ENCODE measurements around the gene ISYNA1.

The ISYNA1 gene

DNA sequence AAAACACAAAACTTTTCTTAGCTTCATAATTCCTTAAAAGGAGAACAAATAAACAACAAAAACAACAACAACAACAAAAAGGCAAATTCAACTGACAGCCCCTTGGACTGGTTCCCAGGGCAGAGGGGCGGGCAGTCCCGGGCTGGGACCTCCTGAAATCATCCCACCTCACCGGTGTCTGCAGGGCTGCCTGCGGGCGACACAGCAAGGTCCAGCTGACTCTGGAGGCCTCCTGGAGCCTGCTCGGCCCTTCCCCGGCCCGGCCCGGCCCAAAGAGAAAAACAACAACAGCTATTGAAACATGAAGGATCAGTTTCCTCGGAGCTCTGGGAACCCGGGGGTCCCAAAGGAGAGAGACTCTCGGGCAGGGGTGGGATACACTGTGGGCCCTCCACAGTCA, 5.0 kb upstream of the ISYNA1 start:
- no peak for DNase-seq

DNA sequence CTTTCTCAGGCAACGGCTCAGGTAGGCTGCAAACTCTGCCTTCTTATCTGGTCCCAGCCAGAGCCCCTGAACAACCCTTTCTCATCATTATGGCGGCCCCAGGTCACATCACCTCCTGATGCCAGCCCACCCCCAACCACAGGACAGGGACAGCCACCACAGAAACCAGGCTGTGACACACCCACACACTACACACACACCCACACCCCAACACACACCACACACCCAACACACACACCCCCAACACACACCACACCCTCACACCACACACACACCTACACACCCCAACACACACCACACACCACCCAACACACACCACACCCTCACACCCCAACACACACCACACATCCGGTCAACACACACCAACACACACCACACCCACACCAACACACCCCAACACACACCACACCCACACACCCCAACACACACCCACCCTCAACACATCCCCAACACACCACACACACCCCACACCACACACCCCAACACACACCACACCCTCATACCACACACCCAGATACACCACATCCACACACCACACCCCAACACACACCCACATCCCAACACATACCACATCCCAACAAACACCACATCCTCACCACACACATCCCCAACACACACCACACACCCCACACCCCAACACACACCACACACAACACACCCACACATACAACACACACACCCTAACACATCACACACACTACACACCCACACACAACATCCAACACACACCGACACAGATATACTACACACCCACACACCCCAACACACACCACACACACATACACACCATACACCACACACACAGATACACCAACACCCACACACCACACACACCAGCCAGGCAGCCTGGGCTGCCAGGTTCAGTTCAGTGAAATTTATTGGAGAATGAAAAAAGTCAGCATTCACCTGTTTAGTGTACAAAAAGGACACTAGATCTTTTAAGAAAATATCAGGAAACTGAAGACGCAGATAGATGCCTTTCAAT, 4.2 kb upstream of the ISYNA1 start:
- no peak for DNase-seq

GRCh38 chr19:18440936-18441803, 3.2 kb upstream of the ISYNA1 start:
- DNase-seq: no peak

GRCh38 chr19:18440415-18440877, 2.5 kb upstream of the ISYNA1 start:
- no peak for DNase-seq

DNA sequence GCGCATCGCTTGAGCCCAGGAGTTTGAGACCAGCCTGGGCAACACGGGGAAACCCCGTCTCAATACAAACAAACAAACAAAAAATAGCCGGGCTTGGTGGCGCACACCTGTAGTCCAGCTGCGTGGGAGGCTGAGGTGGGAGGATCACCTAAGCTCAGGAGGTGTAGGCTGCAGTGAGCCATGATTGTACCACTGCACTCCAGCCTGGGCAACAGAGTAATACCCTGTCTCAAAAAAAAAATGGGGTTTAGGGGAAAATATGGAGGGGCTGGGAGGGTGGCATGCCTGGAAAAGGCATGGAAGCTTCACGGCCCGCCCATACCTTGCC, 1.9 kb upstream of the ISYNA1 start:
- no peak for DNase-seq

DNA sequence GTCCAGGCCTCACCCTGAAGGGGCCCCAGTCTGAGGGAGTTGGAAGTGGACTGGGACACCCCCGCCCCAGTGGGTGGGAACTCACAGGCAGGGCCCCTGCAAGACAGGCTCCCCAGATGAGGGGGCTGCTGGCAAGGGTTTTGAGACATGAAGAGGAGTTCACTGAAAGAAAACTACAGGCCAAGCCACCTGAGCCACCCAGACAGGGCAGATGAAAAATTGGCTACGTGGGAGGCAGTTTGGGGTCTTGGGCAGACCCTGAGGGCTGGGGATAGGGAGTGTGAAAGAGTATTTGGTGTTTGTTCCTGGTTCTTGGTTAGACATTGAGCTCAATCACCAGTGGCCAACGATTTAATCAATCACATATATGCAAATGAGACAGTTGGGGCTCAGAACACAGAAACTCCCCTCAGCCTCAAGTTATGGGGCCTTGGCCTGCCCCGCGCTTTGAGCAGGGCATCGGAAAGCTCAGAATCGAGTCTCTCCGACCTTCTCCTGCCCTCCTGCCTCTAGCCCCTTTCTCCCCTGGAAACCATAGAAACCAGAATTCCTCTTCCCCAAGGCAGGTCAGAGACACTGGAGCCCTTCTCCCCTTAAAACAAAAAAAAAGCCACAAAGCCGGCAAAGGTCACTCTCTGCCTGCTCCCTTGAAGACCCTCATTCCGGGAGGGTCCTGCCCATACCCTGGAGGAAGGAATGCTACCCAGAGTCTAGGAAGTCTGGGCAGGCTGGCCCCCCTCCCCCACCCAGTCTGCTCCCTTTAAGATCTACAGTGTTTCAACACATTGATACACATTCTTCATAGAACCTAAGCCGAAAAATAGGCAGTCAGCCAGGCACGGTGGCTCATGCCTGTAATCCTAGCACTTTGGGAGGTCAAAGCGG, 1.3 kb upstream of the ISYNA1 start:
- DNase-seq: no peak

- DNase-seq: no peak
Measured at GRCh38 chr19:18438331-18439024, 545 bp upstream of the ISYNA1 start.

DNA sequence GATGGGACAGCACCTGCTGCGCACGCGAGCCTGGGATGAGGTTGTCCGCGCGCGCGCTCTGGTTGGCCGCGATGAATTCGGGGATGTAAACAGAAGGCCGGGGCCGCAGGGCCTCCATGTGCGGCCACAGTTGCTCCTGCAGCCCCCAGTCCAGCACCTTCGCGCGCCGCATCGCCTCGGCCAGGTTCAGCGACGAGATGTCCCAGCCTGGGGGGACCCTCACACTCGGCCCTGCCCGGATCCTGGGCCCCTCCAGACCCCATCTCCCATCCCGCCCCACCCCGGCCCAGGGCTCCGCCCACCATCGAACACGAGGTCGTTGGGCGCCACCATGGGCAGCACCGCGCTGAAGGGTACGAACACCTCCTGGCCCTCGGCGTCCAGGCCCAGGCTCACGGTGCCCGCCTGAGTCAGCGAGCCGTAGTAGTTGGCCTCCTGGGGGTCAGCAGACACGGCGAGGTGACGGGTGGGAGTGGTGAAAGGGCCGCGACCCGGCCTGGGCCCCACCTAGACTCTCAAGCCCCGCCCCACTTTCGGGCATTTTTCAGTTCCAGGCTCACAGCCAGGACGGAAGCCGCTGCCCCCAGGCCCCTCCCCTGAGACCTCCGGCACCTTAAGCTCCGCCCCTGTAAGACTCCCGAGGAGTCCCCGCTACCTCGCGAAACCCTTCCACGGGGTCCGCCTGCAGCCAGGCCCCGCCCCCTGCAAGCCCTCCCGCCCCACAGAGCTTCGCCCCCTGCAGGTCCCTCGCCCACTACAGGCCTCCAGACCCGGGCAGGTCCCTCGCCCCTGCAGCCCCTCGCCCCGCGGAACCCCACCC, 1.1 kb downstream of the ISYNA1 start:
- peak; percentile 66 to 77 for DNase-seq

DNA sequence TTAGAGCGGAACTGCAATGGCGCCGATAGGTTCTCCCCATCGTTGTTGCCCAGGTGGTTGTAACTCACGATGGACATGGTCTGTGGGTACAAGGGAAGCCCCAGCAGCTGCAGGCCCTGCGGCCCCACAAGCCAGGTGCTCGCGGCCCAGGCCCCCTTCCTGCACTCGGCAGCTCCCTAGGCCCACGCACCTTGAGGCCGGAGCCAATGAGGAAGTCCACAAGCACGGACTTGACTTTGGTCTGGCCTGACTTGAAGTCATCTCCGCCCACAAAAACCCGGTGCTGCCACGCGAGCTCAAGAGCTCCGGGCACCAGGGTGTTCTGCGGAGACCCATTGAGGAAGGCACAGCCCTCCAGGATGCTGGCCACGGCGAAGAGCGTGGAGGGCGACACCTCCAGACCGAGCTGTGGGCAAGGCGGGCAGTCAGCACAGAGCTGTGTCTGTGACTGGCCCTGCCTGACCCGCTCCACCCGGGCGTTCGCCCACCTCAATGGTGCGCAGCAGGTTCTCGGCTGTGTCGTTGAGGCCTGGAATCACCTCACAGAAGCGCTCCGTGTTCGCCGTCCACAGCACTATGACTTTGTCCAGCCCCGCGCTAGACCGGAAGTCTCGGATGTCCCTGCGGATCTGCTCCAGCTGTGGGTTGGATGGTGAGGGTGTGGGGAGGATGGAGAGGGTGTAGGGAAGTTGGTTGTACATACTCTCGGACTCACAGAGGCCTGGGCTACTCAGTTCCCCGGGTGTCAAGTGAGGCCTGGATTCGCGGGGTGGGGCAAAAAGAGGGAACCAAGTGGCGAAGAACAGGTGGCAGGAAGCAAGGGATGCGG, 1.9 kb downstream of the ISYNA1 start:
- DNase-seq: no peak

DNA sequence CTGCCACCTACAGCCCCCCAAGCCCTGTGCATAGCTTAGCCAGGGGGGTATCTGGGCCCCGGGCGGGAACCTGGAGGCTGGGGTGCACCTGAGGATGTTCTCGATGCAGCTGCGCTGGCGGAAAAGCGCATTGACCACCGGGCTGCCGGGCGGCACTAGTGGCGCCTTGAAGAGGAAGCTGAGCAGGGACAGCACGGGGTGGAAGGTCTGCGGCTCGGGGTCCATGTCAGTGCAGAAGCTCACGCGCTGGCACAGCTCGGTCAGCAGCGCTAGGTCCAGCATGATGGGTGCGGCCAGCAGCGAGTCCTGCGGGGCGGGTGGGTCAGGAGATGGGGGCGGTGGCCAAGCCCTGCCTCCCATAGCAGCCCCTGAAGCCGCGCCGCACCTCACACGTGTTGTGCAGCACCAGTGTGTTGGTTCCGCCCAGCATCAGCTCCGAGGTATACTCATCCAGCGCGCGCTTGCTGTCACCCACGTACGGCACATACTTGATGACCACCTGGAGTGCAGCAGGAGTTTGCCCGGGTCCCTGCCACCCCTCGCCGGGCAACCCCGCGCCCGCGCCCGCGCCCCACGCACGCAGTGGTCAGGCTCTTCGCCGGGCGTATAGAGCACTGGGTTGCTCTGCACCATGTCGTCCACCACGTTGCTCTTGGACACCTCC, 2.6 kb downstream of the ISYNA1 start:
- no peak for DNase-seq

GRCh38 chr19:18434411-18435175, 3.3 kb downstream of the ISYNA1 start:
- no peak for DNase-seq

DNA sequence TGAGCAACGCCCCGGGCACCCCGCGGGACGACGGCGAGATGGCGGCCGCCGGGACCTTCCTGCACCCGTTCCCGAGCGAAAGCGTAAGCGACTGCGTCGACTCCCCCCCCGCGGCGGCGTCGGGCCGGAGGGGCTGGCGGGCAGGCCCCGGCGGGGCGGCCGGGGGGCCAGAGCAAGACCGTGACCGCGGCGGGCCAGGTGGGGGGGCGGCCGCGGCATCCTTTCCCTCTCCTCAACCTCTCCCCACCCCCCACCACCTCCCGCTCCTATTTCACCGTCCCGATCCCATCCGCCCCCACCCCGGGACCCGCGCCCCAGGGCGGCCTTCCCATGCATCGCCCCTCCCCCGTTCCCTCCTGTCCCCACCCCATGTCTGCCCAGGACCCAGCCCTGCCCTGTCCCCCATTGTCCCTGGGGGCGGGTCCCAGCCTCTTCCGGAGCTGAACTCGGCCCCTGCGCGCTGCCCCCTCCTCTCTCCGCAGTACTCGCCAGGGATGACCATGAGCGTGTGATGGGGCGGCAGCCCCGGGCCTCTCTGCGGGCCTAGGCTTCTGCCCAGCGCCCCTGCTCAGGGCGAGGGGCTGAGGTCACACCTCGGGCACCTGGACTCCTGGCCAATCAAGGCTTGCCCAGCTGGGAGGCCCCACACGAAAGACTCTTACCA, 4.1 kb downstream of the ISYNA1 start:
- DNase-seq: no peak

- DNase-seq: peak; percentile 62 to 72
Measured at GRCh38 chr19:18433015-18433691, 4.8 kb downstream of the ISYNA1 start.

- no peak for DNase-seq
Measured at GRCh38 chr19:18432275-18433014, 5.5 kb downstream of the ISYNA1 start.

- DNase-seq: no peak
Measured at GRCh38 chr19:18431351-18432197, 6.4 kb downstream of the ISYNA1 start.
